ENCODE data around the gene IL1R2. TPM values are rescaled to one million over a fixed set of nuclear protein-coding genes. Genes with fewer than 3 reads are reported as not detected.

The IL1R2 gene
- total RNA-seq, 2 experiments from 2014 or later, result 1.1 TPM; not detected in 1

DNA sequence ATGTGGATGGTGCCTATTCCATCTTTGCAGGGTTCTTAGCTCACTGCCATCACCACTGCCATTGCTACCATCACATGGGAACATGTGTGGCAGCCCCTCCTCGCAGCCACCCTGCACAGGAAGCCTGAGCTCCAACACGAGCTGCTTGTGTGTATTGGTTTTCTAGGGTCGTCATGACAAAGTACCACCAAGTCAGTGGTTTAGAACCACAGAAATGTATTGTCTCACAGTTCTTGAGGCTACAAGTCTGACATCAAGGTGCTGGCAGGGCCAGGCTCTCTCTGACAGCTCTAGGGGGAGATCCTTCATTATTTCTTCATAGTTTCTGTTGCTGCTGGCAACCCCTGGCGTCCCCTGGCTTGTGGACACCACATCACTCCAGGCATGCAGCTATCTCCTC lies 10.3 kb upstream of the IL1R2 start:
- ATAC-seq (peak; percentile 68), DNase-seq (peak; percentile 16)
- ChIA-PET POLR2A (no interaction called here), CTCF (interaction anchor here (0.6 to 1.6 kb wide), 2 partner anchors 39 to 98 kb away, joined by 3 to 5 read pairs; no protein-coding TSS in a partner anchor)
- no peak overlapping the region for H3K4me3 Mint-ChIP-seq
- H3K9me3 Mint-ChIP-seq, result no peaks in the 10 kb centered on the region
- intact Hi-C loops (cut with micrococcal nuclease), result no loop called here
- H3K27ac Mint-ChIP-seq, result no peak overlapping the region
- peaks cover 13% of the 10 kb centered on the region for H3K4me1 Mint-ChIP-seq (ENCODE audit: low read depth)
- H3K27me3 Mint-ChIP-seq, result no peaks in the 10 kb centered on the region
- no peaks in the 10 kb centered on the region for H3K36me3 Mint-ChIP-seq (ENCODE audit: low read depth)
- TF ChIP-seq, protein P1, sequence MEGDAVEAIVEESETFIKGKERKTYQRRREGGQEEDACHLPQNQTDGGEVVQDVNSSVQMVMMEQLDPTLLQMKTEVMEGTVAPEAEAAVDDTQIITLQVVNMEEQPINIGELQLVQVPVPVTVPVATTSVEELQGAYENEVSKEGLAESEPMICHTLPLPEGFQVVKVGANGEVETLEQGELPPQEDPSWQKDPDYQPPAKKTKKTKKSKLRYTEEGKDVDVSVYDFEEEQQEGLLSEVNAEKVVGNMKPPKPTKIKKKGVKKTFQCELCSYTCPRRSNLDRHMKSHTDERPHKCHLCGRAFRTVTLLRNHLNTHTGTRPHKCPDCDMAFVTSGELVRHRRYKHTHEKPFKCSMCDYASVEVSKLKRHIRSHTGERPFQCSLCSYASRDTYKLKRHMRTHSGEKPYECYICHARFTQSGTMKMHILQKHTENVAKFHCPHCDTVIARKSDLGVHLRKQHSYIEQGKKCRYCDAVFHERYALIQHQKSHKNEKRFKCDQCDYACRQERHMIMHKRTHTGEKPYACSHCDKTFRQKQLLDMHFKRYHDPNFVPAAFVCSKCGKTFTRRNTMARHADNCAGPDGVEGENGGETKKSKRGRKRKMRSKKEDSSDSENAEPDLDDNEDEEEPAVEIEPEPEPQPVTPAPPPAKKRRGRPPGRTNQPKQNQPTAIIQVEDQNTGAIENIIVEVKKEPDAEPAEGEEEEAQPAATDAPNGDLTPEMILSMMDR (IDR thresholded peaks at IDR 0.05), result no peak

DNA sequence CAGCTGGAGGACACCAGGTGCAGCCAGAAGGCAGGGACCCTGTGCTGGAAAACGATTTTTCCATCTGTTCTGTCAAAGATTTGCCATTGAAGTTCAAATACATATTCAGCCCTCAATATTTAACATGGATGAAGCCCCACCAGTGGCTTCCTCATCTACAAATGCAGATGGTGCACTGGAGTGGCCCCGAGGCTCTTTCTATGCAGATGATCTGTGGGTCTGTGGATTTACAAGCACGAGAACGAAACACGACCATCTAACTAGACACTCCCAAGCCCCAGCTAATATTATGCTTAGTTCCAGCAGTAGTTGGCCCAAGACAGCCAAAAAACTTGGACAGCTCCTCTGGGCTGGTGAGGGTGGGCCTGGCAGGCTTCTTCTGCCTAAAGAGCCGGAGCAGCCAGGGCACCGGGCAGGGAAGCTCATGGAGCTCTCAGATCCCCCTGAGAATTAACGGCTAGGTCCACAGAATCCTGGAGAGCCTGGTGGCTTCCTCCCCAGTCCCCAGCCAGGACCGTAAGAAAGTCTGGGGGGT lies 9.2 kb upstream of the IL1R2 start:
- Mint-ChIP-seq H3K27ac (no peak overlapping the region), H3K9me3 (no peaks in the 10 kb centered on the region), H3K4me1 (ENCODE audit: low read depth) (peaks cover 23% of the 10 kb centered on the region), H3K36me3 (ENCODE audit: low read depth) (no peaks in the 10 kb centered on the region), H3K4me3 (no peak overlapping the region), H3K27me3 (no peaks in the 10 kb centered on the region)
- TF ChIP-seq, protein P1 (IDR thresholded peaks at IDR 0.05), result no peak
- DNase-seq (no peak), ATAC-seq (no peak)
- ChIA-PET CTCF (interaction anchor here (1.6 kb wide), 1 partner anchor 99 kb away, joined by 5 read pairs; no protein-coding TSS in a partner anchor), POLR2A (interaction anchor here (0.6 kb wide), 1 partner anchor 413 kb away, joined by 3 read pairs; no protein-coding TSS in a partner anchor)
- intact Hi-C loops (cut with micrococcal nuclease), result no loop called here

DNA sequence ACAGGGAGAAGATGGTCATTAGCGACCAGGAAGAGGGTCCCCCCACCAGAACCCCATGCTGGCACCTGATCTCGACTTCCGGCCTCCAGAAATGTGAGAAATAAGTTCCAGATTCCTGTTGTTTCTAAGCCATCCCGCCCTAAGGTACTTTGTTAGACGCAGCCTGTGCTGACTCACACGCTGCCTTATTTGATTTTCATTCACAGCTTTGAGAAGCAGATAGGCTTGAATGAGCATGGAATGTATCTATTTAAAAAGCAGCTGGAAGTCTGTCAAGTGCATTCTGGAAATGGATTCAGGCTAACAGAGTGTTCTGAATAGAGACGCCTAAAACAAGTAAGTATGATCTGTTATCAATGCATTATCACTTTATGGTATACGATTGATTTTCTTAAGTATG lies 8.3 kb upstream of the IL1R2 start:
- ChIA-PET POLR2A (no interaction called here), CTCF (no interaction called here)
- Mint-ChIP-seq H3K27ac (no peak overlapping the region), H3K36me3 (ENCODE audit: low read depth) (no peaks in the 10 kb centered on the region), H3K9me3 (no peaks in the 10 kb centered on the region), H3K4me1 (ENCODE audit: low read depth) (peaks cover 26% of the 10 kb centered on the region), H3K4me3 (no peak overlapping the region), H3K27me3 (no peaks in the 10 kb centered on the region)
- intact Hi-C loops (cut with micrococcal nuclease), result no loop called here
- ATAC-seq, result no peak
- TF ChIP-seq, protein P1 (IDR thresholded peaks at IDR 0.05), result no peak
- DNase-seq, result no peak

DNA sequence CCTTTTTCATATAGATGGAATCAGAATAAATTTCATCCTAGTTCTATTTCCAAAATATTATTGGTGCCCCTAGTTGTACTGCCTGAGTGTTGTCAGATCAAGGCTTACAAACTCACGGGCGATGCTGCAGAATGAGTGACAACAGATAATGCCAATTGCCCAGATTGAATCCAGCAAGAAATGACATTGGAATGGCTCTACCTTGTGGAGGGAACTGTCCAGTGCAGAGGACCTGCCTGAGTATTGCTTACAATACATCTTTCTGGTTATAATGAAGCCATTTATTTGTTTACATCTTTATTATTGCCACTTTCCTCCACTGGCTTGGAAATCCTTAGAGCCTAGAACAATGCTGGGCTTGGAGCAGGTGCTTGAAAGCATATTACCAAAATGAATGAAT lies 7.8 kb upstream of the IL1R2 start:
- intact Hi-C loops (cut with micrococcal nuclease), result no loop called here
- no peak for DNase-seq
- Mint-ChIP-seq H3K4me3 (no peak overlapping the region), H3K4me1 (ENCODE audit: low read depth) (peaks cover 26% of the 10 kb centered on the region), H3K27ac (no peak overlapping the region), H3K9me3 (no peaks in the 10 kb centered on the region), H3K36me3 (ENCODE audit: low read depth) (no peaks in the 10 kb centered on the region), H3K27me3 (no peaks in the 10 kb centered on the region)
- ChIA-PET CTCF (interaction anchor here (0.7 kb wide), 1 partner anchor 100 kb away, joined by 3 read pairs; no protein-coding TSS in a partner anchor), POLR2A (no interaction called here)
- no peak for ATAC-seq
- TF ChIP-seq, protein P1 (IDR thresholded peaks at IDR 0.05), result no peak

DNA sequence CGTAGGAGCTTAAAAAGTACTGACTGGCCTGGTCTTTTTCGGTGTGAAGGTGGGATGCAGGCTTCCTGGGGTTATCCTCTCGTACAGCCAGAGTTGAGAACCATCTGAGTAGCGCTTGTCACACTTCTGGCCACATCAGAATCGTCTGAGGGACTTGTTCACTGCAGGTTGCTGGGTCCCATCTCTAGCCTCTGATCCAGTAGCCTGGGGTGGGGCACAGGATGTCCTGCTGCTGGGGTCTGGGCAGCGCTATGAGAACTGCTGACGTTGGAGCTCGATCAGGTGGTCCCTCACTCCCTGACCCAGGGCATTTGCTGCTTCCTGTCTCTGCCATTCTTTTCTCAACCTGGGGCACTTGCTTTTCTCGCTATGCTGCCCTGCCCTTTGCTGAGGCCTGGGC lies 7.1 kb upstream of the IL1R2 start:
- ATAC-seq, result no peak
- H3K36me3 Mint-ChIP-seq (ENCODE audit: low read depth), result no peaks in the 10 kb centered on the region
- TF ChIP-seq, protein P1 (IDR thresholded peaks at IDR 0.05), result no peak
- peaks cover 26% of the 10 kb centered on the region for H3K4me1 Mint-ChIP-seq (ENCODE audit: low read depth)
- DNase-seq, result no peak
- intact Hi-C loops (cut with micrococcal nuclease), result no loop called here
- POLR2A ChIA-PET, result no interaction called here
- no peak overlapping the region for H3K27ac Mint-ChIP-seq
- CTCF ChIA-PET, result interaction anchor here (0.7 kb wide), 1 partner anchor 100 kb away, joined by 3 read pairs; no protein-coding TSS in a partner anchor
- no peak overlapping the region for H3K4me3 Mint-ChIP-seq
- H3K9me3 Mint-ChIP-seq, result no peaks in the 10 kb centered on the region
- H3K27me3 Mint-ChIP-seq, result no peaks in the 10 kb centered on the region
